Ascending aorta (tissue), 2 donors: ENCODE measurements around the gene CD40. TPM values are rescaled to one million over a fixed set of nuclear protein-coding genes. Genes with fewer than 3 reads are reported as not detected.

Source experiments
- DNase-seq, 2 donors: peaks; one replicate each; pipeline ENCODE4 v3.0.0-alpha.2; 2019; ENCODE audit warnings: low spot score in 2 of 2
- H3K27ac ChIP-seq, 2 donors: fragments of 200-600 bp; sonication (generic); one replicate each; pipeline ENCODE4 v1.5.1; 2016 to 2017; ENCODE audit warnings: mild to moderate bottlenecking in 1 of 2
- H3K27me3 ChIP-seq: fragments of 200-600 bp; sonication (generic); one replicate; pipeline ENCODE4 v1.5.1; 2017
- H3K36me3 ChIP-seq, 2 donors: fragments of 200-600 bp; sonication (generic); one replicate each; pipeline ENCODE4 v1.5.1; 2016
- H3K4me1 ChIP-seq, 2 donors: fragments of 200-600 bp; sonication (generic); one replicate each; pipeline ENCODE4 v1.5.1; 2016 to 2017; ENCODE audit warnings: mild to moderate bottlenecking in 1 of 2
- H3K4me3 ChIP-seq, 2 donors: fragments of 200-600 bp; sonication (generic); one replicate each; pipeline ENCODE4 v1.5.1; 2016 to 2017; ENCODE audit warnings: mild to moderate bottlenecking in 1 of 2
- H3K9me3 ChIP-seq, 2 donors: fragments of 200-600 bp; sonication (generic); one replicate each; pipeline ENCODE4 v1.5.1; 2016
- CTCF ChIP-seq, 3 experiments: fragments of 200-600 bp in 2 of 3; fragments of 450-650 bp in 1 of 3; sonication (generic) in 2 of 3; IDR thresholded peaks; one replicate each; pipeline ENCODE4 v1.5.1; 2016 to 2019; ENCODE audit warnings: antibody characterized with exemption in 3 of 3, mild to moderate bottlenecking in 1 of 3, moderate library complexity in 1 of 3
- intact Hi-C: fragments of 100-400 bp; cut with DNase I; formaldehyde crosslinking; loops from one replicate; pipeline ENCODE4 v1.15.1; 2023
- total RNA-seq: library from RNA; depleted of rRNA; stranded (reverse); fragments of >200 nt; gene quantifications from one replicate; pipeline ENCODE4 v1.1.0, GENCODE V29; 2016

CD40 gene
- 34.7 TPM for total RNA-seq

GRCh38 chr20:46117704-46118467, at the start of gene CD40:
CD40 (plus strand) TSS chr20:46118314; CDS start chr20:46118344, 30 bp downstream.
- Histone ChIP-seq H3K4me3 (peak within 1 kb of the TSS; percentile 52 to 64), H3K27ac (peak within 1 kb of the TSS; percentile 81 to 87), H3K27me3 (no peaks in the 10 kb centered on the region), H3K4me1 (peaks cover 0 to 3% of the 10 kb centered on the region in 2 donors), H3K36me3 (peaks cover 8% of the 10 kb centered on the region in 2 donors), H3K9me3 (no peaks in the 10 kb centered on the region)
- DNase-seq: peak; percentile 76 to 96
- TF ChIP-seq CTCF (IDR thresholded peaks at IDR 0.05): no peak
- intact Hi-C loops: loop anchor here (10.0 kb wide), 1 partner anchor 567 kb away; the partner anchor contains the start of gene TP53RK

DNA sequence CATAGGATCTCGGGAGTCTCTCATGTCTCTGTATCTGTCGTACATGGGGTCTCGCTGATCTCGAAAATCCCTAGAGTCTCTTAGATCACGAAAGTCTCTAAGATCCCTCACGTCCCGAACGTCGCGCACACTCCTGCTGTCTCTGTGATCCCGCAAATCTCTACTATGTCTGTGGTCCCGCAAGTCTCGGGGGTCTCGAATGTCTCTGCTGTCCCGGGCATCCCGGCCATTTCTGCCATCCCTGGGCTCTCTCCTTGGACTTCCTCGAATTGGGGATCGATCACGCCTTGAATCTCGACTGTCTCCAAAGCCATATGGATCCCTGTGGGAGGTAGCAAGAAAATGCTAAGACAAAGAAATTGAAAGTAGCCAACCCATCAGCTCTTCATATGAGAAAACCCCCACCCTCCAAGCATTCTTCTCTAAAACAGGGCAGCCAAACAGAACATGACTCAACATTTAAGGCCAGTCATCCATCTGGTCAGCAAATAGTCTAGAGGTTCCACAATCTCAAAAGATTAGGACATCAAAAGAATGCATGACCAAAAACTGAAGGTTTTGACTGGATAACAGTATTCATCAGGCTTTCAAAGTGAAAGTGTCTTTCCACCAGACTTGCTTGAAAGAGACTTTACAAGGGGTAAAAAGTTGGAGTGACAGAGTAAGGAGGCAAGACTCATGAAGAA, 47.8 kb upstream of the CD40 start:
- Histone ChIP-seq H3K4me3 (no peak overlapping the region), H3K4me1 (no peaks in the 10 kb centered on the region), H3K9me3 (no peaks in the 10 kb centered on the region), H3K27me3 (no peaks in the 10 kb centered on the region), H3K27ac (no peak overlapping the region), H3K36me3 (peaks cover 60 to 71% of the 10 kb centered on the region in 2 donors)
- TF ChIP-seq CTCF (IDR thresholded peaks at IDR 0.05): no peak
- intact Hi-C loops: no loop called here
- no peak for DNase-seq

GRCh38 chr20:46071573-46071972, 46.5 kb upstream of the CD40 start:
- no peaks in the 10 kb centered on the region for H3K27me3 ChIP-seq
- TF ChIP-seq CTCF (IDR thresholded peaks at IDR 0.05): no peak
- no peak overlapping the region for H3K27ac ChIP-seq
- no peak for DNase-seq
- H3K9me3 ChIP-seq: no peaks in the 10 kb centered on the region
- H3K4me3 ChIP-seq: no peak overlapping the region
- intact Hi-C loops: no loop called here
- no peaks in the 10 kb centered on the region for H3K4me1 ChIP-seq
- H3K36me3 ChIP-seq: peaks cover 53 to 64% of the 10 kb centered on the region in 2 donors

DNA sequence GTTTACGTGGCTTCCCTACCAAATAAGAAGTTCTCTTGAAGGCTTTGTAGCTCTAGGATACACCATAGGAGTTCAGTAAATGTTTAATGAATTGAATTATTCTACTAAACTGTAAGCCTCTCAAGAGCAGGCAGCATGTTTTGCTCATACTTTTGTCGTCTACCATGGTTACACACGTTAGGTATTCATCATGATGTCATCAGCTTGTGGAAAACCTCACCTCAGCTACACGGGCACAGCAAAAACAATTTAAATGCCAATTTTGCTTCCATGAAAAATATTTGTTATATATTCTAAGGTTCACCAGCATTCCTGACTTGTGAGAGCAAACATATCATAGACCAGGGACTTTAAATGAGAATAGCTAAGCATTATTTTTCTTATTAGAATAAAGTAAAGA, 45.1 kb upstream of the CD40 start:
- intact Hi-C loops: no loop called here
- no peak overlapping the region for H3K4me3 ChIP-seq
- TF ChIP-seq CTCF (IDR thresholded peaks at IDR 0.05): no peak
- peaks cover 50 to 62% of the 10 kb centered on the region in 2 donors for H3K36me3 ChIP-seq
- no peaks in the 10 kb centered on the region for H3K27me3 ChIP-seq
- no peak overlapping the region for H3K27ac ChIP-seq
- no peaks in the 10 kb centered on the region for H3K4me1 ChIP-seq
- no peak for DNase-seq
- no peaks in the 10 kb centered on the region for H3K9me3 ChIP-seq

GRCh38 chr20:46073443-46073842, 44.7 kb upstream of the CD40 start:
- DNase-seq: no peak
- intact Hi-C loops: no loop called here
- no peak for TF ChIP-seq CTCF (IDR thresholded peaks at IDR 0.05)
- H3K27me3 ChIP-seq: no peaks in the 10 kb centered on the region
- H3K27ac ChIP-seq: no peak overlapping the region
- H3K9me3 ChIP-seq: no peaks in the 10 kb centered on the region
- H3K4me1 ChIP-seq: no peaks in the 10 kb centered on the region
- H3K4me3 ChIP-seq: no peak overlapping the region
- H3K36me3 ChIP-seq: peaks cover 49 to 62% of the 10 kb centered on the region in 2 donors
